Thyroid gland (tissue), 4 donors: ENCODE data around the gene MTFP1.

ENCODE experiments used
- POLR2A ChIP-seq, 2 donors: fragments of 450-650 bp; IDR thresholded peaks; one replicate each; pipeline ENCODE4 v1.6.1; 2017; ENCODE audit warnings: antibody characterized with exemption in 2 of 2, mild to moderate bottlenecking in 2 of 2, moderate library complexity in 1 of 2
- TF ChIP-seq, protein P1 (sequence below), 6 experiments: fragments of 200-600 bp in 3 of 6; fragments of 450-650 bp in 3 of 6; sonication (generic) in 3 of 6; IDR thresholded peaks; one replicate each; pipeline ENCODE4 v1.5.1; 2016 to 2019; ENCODE audit warnings: antibody characterized with exemption in 6 of 6, mild to moderate bottlenecking in 2 of 6, inconsistent platforms in 1 of 6, moderate library complexity in 1 of 6

DNA sequence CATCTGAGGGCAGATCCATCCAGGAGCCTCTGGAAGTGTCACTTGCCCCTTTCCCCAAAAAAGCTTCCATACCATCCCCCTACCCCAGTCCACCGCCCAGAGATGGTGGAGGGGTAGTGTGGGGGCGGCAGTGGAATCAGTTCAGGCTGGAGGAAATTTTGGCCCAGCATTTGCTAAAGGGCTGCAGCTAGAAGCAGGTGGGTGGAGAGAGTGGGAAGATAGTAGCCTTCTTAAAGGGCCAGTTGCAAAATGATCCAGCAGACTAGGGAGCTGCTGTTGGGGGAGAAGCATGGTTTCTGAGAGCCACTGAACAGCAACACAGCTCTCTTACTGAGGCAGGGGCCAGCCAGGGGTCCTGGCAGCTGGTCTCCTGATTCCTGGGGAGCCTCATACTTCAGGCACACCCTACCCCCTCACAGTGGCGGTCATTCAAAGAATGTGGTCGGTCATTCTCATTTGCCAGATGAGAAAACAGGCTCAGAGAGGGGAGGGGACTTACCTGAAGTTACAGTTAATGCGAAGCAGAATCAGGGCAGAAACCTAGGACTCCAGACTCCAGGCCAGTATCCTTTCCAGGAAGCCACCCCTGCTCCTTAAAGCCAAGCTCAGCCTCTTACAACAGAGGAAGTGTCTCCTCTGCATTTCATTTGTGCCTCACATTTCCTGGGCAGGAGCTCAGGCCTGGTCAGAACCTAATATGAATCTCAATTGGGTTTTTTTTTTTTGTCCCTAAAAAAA lies 23.4 kb upstream of the MTFP1 start:
- TF ChIP-seq, protein P1, sequence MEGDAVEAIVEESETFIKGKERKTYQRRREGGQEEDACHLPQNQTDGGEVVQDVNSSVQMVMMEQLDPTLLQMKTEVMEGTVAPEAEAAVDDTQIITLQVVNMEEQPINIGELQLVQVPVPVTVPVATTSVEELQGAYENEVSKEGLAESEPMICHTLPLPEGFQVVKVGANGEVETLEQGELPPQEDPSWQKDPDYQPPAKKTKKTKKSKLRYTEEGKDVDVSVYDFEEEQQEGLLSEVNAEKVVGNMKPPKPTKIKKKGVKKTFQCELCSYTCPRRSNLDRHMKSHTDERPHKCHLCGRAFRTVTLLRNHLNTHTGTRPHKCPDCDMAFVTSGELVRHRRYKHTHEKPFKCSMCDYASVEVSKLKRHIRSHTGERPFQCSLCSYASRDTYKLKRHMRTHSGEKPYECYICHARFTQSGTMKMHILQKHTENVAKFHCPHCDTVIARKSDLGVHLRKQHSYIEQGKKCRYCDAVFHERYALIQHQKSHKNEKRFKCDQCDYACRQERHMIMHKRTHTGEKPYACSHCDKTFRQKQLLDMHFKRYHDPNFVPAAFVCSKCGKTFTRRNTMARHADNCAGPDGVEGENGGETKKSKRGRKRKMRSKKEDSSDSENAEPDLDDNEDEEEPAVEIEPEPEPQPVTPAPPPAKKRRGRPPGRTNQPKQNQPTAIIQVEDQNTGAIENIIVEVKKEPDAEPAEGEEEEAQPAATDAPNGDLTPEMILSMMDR (IDR thresholded peaks at IDR 0.05), result no peak
- no peak for TF ChIP-seq POLR2A (IDR thresholded peaks at IDR 0.05)
